Fibroblast of the aortic adventitia (primary cell): Measurements from ENCODE around the gene TXNDC11. TPM values are rescaled to one million over a fixed set of nuclear protein-coding genes. Genes with fewer than 3 reads are reported as not detected.

Experiments used
- DNase-seq: peaks from one replicate; pipeline ENCODE4 v3.0.0-alpha.2; 2010; ENCODE audit warnings: low read depth
- H3K4me3 ChIP-seq: 2 replicates; pipeline ENCODE4 v1.5.1; 2011; ENCODE audit warnings: low read depth, mild to moderate bottlenecking, control low read depth, low read length, moderate library complexity
- CTCF ChIP-seq: IDR thresholded peaks from 2 replicates; pipeline ENCODE4 v1.5.1; 2011; ENCODE audit warnings: mild to moderate bottlenecking, low read length, control low read depth, inconsistent platforms; ENCODE audit not compliant: insufficient read depth
- total RNA-seq: library from RNA; depleted of rRNA; stranded (reverse); fragments of >200 nt; gene quantifications from 2 replicates; pipeline ENCODE4 v1.2.3, GENCODE V29; 2012; ENCODE audit warnings: low replicate concordance

TXNDC11 gene
- total RNA-seq, 1 donor = 24.0 TPM

- DNase-seq = no peak
- TF ChIP-seq CTCF = no peak
Measured at GRCh38 chr16:11762431-11762830, 19.8 kb upstream of the TXNDC11 start.

DNA sequence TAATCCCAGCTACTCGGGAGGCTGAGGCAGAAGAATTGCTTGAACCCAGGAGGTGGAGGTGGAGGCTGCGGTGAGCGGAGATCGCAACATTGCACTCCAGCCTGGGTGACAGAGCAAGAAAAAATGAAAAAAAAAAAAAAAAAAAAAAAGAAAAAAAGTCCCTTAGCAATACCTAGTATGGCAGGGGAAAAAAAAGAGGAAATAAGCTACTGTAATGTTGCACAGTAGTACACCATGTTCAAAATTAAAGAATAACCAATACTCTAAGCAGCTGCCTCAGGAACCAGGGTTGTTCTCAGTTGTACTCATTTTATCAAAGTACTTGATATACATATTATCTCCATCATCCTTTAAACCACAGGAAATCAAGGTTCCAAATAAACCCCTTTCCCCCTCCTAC is 17.3 kb upstream of the TXNDC11 start:
- H3K4me3 ChIP-seq = no peak overlapping the region
- no peak for DNase-seq
- no peak for TF ChIP-seq CTCF

More at GRCh38 chr16:11762431-11762830, 19.8 kb upstream of the TXNDC11 start:
- H3K4me3 ChIP-seq = no peak overlapping the region

- H3K4me3 ChIP-seq = no peak overlapping the region
- DNase-seq = no peak
- TF ChIP-seq CTCF = no peak
Measured at GRCh38 chr16:11759163-11759834, 16.6 kb upstream of the TXNDC11 start.

- peak; percentile 53 for DNase-seq
- H3K4me3 ChIP-seq = no peak overlapping the region
- TF ChIP-seq CTCF = no peak
Measured at GRCh38 chr16:11757671-11758545, 15.3 kb upstream of the TXNDC11 start.

DNA sequence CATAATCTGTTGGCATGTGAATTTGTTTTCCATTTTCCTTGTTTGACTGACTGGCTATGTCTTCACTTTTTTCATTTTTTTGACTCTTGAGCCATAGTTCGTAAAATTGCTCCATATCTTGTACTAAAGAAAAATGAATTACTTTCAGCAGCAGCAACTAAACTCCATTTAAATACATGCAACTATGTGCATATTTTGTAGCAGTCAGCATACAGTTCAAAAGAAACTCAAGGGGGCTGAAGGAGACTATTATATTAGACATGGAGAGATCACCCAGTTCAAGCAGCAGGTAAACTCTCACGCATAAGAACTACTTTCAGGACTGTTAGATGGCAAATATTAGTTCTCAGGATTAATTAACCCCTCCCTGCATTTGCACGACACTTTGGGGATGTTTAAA is 13.6 kb upstream of the TXNDC11 start:
- H3K4me3 ChIP-seq = no peak overlapping the region
- DNase-seq = no peak
- TF ChIP-seq CTCF = no peak

DNA sequence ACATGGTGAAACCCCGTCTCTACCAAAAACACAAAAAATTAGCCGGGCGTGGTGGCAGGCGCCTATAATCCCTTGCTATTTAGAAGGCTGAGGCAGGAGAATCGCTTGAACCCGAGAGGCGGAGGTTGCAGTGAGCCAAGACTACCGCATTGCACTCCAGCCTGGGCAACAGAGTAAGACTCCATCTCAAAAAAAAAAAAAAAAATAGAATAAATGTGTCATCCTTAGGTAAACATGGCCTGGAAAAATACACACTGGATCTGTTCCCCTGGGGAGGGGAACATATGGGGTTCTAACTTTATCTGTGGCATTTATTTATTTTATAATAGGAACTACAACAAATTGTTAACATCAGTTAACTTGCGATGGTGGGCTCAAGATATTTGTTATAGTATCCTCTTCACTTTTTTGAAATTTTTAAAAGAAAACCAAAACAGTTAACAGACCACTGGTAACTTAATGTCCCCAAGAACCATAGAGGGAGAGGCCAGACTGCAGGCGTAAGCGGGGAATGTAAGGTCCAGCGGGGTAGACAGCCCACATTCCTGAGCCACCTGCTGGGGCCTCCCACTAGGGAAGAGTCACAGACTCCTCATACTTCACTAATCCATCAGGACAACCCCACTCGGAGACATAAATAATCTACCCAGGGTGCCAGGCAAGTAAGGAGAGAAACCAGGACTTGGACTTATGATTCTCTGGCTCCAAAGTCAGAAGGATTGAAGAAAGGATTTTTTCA is 12.5 kb upstream of the TXNDC11 start:
- no peak overlapping the region for H3K4me3 ChIP-seq
- DNase-seq = no peak
- no peak for TF ChIP-seq CTCF
